GM21367 (cell line): ENCODE data around the gene CRISP2.
"Not testable (repeated sequence)": the region's sequence is repeated elsewhere in the genome, so short reads cannot be mapped to it uniquely, and the experiment has no call there.

Experiments
- ATAC-seq: cut with Tn5 transposase; IDR thresholded peaks from one replicate; pipeline ENCODE4 v1.9.1; 2021; ENCODE audit not compliant: unreplicated experiment

The CRISP2 gene

GRCh38 chr6:49713346-49713745 lies at the start of gene CRISP2:
Gene CRISP2 (minus strand): TSS chr6:49713543. CDS start chr6:49709196, 4,347 bp downstream.
- ATAC-seq: no peak

GRCh38 chr6:49744259-49744658 lies 30.9 kb upstream of the CRISP2 start, which contains the start of gene CRISP3:
Gene CRISP3 (minus strand): TSS chr6:49744388. CDS start chr6:49744367, 21 bp downstream.
- ATAC-seq: no peak

- no peak for ATAC-seq
Measured at GRCh38 chr6:49743429-49743828, 30.1 kb upstream of the CRISP2 start.

- ATAC-seq: no peak
Measured at GRCh38 chr6:49739423-49739822, 26.1 kb upstream of the CRISP2 start.

- ATAC-seq: no peak
Measured at GRCh38 chr6:49736017-49736508, 22.7 kb upstream of the CRISP2 start.

GRCh38 chr6:49733680-49734079 lies 20.3 kb upstream of the CRISP2 start:
- ATAC-seq: no peak

- no peak for ATAC-seq
Measured at GRCh38 chr6:49732781-49733180, 19.4 kb upstream of the CRISP2 start.

- no peak for ATAC-seq
Measured at GRCh38 chr6:49730251-49730650, 16.9 kb upstream of the CRISP2 start.

GRCh38 chr6:49723917-49724316 lies 10.6 kb upstream of the CRISP2 start:
- not testable (repeated sequence) for ATAC-seq

- no peak for ATAC-seq
Measured at GRCh38 chr6:49721297-49721696, 8.0 kb upstream of the CRISP2 start.

- no peak for ATAC-seq
Measured at GRCh38 chr6:49720372-49720771, 7.0 kb upstream of the CRISP2 start.

GRCh38 chr6:49698478-49698877 lies 14.9 kb downstream of the CRISP2 start:
- ATAC-seq: no peak

- ATAC-seq: no peak
Measured at GRCh38 chr6:49693512-49693911, 19.8 kb downstream of the CRISP2 start.

GRCh38 chr6:49692534-49692933 lies 20.8 kb downstream of the CRISP2 start:
- no peak for ATAC-seq

- no peak for ATAC-seq
Measured at GRCh38 chr6:49676671-49677281, 36.6 kb downstream of the CRISP2 start.

- no peak for ATAC-seq
Measured at GRCh38 chr6:49675816-49676215, 37.5 kb downstream of the CRISP2 start.

- ATAC-seq: no peak
Measured at GRCh38 chr6:49668083-49668511, 45.2 kb downstream of the CRISP2 start.

- no peak for ATAC-seq
Measured at GRCh38 chr6:49666930-49667757, 46.2 kb downstream of the CRISP2 start.

- no peak for ATAC-seq
Measured at GRCh38 chr6:49666480-49666879, 46.9 kb downstream of the CRISP2 start.

- no peak for ATAC-seq
Measured at GRCh38 chr6:49664817-49665216, 48.5 kb downstream of the CRISP2 start.

GRCh38 chr6:49664054-49664453 lies 49.3 kb downstream of the CRISP2 start:
- ATAC-seq: not testable (repeated sequence)

- no peak for ATAC-seq
Measured at GRCh38 chr6:49662892-49663261, 50.5 kb downstream of the CRISP2 start.
